Activated CD8-positive, alpha-beta memory T cell treated with anti-CD3 and anti-CD28 coated beads, Interleukin-2, amount 50 U/mL, for 24 hours (primary cell): Measurements from ENCODE around the gene C10orf105.

Source experiments
- DNase-seq: peaks from one replicate; pipeline ENCODE4 v3.0.0-alpha.2; 2020; ENCODE audit errors: extremely low read depth

C10orf105 gene, protein sequence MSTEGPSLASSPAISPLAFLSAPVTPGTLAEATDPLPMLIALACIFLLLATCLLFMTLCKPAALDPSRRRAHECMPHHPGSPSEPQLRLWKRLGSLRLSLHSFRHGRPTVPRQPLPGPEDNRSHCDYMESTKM

DNA sequence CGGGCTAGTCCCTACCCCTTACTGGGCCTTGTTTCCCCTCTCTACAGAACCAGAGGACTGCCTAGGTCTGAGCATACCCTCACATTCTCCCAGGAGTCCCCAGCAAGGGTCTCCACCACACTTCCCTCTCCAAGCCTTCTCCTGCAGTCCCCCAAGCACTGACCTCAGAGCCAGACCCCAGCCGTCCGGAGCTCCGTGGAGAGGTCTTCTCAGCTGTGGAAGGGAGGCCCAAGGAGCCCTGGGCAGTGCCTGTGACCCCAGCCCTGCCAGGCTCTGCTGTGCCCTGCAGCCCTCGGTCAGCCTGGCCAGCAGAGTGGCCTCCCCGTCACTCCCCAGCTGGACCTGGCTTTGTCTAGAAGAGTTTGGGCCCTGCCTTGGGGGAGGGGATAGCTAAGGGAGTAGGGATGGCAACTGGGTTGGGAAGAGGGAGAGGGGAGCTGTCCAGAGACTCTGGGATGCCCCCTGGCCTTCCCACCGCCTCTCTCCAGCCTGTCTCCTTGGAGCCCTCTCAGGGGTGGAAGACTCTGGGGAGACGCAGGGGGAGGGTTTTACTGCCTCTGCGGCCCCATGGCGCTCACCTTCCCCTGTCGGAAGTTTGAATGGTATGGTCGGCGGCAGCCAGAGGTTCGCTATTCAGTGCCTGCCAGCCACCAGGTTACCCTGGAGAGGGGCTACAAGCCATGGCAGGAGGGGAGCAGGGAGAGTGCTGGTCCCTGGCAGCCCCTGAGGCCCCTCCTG, at the start of gene C10orf105:
Gene C10orf105, minus strand, starts transcription at position 315 of the 738 bp plus-strand sequence. CDS start 3,441 bp downstream, outside the sequence.
- DNase-seq = no peak

- DNase-seq = no peak
Observed at GRCh38 chr10:71767420-71768035, 48.0 kb upstream of the C10orf105 start.

GRCh38 chr10:71766717-71767419, 47.3 kb upstream of the C10orf105 start:
- no peak for DNase-seq

DNA sequence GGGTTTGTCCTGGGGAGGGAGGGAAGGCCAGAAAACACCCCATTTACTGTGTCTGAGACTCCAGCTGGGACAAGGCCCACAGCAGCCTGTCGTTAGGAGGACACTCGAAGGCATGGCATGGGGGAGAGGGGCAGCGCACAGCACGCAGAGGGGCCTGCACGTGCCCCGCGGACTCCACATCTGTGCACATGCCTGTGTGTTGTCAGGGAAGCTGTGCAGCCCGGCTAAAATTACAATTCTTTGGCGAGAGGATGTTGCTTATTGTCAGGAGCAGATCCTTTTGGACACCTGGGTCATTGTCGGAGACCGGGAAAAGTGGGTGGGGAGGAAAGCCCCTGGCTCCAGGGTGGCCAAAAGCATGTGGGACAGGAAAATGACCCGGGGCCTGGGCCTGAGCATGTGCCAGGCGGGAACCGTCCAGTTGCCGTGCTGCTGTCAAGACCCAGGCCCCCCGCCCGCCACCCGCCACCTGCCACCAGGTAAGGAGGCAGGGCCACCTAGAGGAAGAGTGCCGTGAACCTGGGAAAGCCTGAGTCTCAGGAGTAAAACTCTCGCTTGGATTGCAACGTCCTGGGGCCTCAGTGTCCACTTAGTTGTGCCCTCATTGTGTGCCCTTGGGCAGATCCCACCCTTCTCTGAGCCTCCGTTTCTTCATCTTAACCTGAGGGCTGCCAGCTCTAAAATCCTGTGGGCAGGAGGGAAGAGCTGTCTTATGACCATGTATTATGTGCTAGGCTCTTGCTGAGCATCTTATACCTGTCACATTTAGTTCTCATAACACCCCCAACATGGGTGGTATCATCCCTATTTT, 46.5 kb upstream of the C10orf105 start:
- no peak for DNase-seq

GRCh38 chr10:71765176-71765904, 45.8 kb upstream of the C10orf105 start:
- no peak for DNase-seq

DNA sequence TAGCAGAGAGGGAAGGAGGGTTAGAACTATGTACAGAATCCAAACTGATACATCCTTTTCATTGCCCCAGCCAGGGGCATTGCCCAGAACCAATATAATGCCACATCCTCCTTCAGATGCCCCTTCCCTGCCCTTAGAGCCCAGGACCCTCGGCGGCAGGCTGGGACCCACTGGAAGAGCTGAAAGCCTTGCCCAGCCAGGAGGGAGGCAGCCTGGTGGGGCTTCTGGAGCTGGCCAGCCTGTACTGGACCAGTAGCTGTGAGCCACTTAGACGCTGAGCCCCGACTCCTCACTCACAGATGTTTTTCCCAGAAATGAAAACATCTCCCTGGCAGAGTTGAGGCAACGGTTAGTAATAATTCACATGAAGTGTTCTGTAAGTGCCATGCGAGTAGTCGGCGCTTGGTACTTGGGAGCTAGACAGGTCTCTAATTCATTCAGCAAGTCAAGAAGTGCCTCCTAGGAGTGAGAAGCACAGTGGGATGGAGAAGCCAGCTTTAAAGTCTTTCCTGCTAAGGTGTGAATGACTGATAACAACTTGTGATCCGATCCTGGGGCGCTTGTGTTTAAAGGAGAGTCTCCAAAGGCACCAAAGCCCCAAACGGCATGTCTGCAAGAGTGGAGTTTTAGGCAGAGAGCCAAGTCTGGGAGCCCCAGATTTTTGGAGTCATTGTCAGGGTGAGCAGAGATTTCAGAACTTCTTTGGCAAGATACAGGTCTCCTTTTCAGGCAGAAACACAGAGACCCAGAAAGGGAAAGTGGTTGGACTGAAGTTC, 44.0 kb upstream of the C10orf105 start:
- DNase-seq = no peak

DNA sequence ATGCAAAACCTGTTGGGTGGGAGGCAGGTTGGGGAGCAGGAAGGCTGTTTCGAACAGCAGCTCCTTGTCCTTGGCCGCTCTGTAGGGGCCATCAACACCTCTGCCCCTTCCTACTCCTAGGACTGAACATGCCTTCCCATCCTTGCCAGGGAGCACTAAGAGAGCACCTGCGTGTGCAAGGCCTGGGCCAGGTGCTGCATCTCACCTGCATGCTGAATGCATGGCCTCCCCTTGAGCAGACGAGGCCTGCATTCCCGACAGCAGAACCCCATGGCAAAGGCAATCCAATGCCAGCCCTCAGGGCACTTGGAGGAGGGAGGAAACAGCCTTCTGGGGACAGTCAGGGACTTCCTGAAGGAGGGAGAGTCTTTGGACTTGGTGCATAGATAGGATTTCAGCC, 42.7 kb upstream of the C10orf105 start:
- no peak for DNase-seq

DNA sequence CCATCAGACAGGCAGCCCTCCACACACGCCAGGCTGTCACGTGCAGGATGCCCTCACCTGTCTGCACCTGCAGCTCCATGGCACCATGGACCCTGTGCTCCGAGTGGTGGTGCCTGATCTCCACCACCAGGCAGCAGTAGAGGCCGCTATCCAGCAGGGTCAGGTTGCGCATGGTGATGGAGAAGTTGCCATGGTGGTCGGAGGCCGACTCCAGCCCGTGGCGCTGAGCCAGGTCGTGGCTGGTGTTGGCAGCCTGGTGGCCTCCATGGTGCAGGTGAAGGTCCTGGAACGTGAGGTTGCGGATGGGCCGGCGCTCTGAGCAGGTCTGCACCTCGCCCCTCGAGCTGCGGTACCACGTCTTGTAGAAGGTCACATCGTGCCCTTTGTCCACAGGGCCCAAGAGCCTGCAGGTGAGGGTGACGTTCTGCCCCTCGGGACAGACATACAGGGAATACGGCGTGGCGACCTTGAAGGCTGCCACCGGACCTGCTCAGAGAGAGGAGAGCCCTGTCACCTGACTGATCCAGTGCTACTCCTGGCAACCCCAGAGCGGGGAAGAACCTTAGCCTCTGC, 42.0 kb upstream of the C10orf105 start:
- no peak for DNase-seq

DNA sequence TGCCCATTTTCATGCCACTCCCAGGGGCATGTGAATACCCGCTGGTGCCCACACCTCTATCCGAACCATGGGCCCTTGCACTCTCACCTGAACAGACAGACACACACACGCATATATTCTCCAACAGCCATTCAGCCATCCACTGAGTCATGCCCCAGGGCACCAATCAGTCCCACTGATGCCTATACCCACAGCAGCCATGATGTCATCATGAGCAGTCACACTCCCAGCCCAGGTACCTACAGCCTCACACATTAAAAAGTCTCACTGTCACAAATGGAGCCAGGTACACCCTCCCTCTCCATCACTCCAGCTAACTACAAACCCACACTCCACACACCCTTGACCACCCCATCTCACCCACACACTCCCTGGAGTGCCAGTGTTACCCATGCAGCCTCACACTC, 41.5 kb upstream of the C10orf105 start:
- no peak for DNase-seq

DNA sequence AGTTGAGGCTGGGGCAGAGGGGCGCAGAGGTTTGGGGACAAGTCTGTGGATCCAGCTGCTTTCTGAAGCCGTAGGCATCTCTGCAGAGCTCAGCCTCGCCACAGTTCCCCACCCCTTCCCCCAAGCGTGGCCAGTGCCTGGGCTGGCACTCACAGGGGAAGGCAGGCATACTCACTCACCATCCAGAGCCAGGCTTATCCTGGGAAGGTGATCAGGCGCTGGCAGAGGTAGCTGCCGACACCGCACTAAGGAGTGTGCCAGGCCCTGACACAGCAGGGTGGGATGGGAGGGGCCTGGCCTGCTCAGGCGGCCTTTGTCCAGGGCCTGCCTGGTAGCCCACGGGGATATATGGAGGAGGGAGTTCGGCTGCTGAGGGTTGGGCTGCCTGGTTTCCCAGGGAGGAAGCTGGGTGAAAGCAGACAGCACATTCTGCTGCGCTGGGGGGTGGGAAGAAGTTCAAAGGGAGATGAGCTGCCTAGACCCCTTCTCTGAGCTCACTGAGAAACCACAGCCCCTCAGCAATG, 37.9 kb upstream of the C10orf105 start:
- no peak for DNase-seq

DNA sequence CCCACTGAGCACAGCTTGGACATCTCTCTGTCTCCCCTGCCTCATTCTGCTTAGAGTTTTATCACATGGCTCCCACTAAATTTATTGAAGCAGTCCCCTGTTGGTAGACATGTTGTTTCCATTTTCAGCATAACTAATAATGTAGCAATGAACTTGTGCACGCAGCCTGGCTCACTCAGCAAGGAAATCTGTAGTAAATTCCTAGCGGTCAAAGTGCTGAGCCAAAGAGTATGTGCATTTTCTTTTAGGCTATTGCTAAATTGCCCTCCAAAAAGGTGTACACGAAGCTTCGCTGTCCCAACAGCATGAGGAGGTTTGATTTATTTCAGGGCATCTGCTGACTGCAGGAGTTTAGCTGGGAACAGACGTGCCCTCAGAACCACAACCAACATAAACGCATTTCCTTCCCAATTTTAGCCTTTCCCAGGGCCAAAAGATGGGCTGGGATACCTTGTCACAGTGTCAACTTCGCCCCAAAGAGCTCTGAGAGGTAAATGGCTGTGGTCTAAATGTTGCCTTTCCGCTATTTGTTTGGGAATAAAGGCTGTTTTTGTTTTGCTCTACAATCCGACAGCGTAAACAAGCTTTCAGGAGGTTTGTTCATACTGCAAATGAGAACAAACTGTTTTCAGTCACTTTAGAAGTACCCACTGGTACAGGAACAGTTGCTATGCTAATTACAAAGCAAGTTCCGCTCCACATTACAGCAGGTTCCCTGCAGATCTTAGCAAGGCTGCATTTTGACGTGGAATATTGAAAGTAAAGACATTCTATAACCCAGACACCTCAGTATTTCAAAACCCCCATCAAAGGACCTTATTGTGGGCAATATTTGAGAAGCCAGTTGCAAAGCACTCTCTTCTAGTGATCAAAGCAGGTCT, 37.0 kb upstream of the C10orf105 start:
- DNase-seq = no peak

DNA sequence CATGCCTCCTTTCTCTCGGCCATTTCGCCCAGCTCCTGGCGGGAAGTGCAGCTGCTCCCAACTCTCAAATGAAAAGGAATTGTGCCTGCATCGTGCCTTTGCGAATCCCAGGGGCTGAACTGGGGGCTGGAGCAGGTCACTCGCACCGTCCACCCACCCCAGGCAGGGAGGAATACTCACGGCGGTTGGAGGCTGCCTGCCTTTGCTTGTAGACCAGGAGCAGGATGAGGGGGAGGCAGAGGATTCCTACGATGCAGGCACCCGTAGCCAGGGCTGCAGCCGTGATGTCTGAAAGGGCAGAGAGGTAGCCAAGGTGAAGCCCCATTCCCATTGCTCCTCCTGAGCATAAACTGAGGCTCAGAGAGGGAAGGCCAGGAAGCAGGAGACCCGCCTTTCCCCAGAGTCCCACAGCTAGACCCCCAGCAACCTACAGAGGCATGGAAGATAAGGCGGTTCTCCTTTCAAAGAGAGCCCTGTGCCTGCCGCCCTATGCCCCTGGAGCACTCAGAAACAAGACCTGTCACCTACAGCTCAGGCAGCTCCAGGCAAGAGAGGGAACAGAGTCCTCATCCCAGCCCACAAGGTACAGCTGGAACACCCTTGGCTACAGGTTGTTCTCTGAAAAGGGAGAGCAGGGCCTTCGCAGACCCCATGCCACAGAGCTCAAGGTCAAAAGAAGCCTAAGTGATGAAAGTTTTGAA, 35.8 kb upstream of the C10orf105 start:
- DNase-seq = no peak

DNA sequence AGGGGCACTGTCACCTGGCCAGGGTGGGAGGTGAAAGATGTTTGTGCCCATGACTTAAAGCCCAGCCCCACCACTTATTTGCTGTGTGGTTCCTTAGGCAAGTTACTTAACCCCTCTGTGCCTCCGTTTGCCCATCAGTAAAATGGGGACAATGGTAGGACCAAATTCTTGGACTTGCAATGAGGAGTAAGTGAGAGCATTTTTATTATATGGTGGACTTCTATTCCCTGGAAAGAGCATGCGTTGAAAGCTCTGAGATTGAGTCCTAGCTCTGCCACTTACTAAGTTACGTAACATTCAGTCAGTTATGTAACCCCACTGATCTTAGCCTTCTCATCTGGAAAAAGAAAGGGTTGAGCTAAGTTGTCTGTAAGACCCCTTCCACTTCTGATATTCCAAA, 35.0 kb upstream of the C10orf105 start:
- no peak for DNase-seq

GRCh38 chr10:71753960-71754505, 34.5 kb upstream of the C10orf105 start:
- DNase-seq = no peak

DNA sequence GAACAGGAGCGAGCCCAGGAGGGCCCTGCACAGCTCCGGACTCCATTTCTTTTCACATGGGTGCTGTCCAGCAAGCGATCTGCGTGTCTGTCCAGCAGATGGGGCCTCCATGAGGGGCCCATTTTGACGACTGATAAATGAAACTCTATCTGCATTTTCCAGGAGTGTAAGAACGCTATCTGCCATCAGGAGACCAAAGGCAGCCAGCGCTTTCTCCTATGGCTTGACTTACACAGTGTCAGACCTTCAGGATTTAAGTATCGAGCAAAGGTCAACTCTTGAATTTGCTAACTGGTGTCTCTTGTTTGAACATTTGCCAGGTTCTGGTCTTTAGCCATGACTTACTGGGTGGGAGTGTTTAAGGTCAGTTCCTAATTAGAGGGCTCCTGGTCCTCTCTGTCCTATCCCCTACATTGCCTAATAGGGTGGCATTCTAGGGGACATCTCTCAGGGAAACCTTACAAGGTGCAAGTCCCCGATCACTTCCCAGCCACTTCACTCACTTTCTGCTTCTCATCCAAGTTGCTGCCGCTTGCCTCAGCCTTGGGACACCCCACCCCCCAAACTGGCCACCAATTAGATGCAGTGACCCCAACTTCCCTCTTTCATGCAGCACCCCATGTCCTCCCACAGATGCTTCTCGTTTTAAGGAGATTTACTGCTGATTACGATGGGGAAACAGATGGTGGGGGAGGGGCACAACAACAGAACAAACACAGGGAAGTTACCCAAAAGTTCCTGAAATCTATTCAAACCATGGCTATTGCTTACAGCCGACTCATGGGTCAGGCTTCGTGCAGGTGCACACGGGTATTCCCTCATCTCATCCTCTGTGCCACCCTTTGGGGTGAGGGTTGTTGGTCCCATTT, 33.7 kb upstream of the C10orf105 start:
- no peak for DNase-seq

GRCh38 chr10:71752391-71753090, 33.0 kb upstream of the C10orf105 start:
- no peak for DNase-seq
